ENCODE results near the gene EXOC3L2. TPM values are rescaled to one million over a fixed set of nuclear protein-coding genes. Genes with fewer than 3 reads are reported as not detected.

The EXOC3L2 gene
- total RNA-seq, 1 donor from 2014 or later = 0.97 TPM

DNA sequence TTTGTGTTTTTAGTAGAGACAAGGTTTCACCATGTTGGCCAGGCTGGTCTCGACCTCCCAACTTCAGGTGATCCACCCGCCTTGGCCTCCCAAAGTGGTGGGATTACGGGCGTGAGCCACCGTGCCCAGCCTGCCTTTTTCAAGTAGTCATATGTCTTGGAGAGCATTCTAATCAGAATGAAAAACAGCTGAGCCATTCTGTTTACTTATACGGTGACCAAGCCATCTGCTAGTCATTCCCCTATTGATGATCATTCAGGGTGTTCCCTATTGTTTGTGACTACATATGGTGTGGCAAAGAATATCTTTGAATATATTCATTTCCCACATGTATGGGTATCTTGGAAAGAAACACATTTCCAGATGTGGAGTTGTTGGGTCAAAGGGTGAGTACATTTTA, 49.4 kb downstream of the EXOC3L2 start:
- intact Hi-C loops (cut with DNase I) = no loop called here
- ATAC-seq (no peak), DNase-seq (ENCODE audit: missing footprints) (no peak)

DNA sequence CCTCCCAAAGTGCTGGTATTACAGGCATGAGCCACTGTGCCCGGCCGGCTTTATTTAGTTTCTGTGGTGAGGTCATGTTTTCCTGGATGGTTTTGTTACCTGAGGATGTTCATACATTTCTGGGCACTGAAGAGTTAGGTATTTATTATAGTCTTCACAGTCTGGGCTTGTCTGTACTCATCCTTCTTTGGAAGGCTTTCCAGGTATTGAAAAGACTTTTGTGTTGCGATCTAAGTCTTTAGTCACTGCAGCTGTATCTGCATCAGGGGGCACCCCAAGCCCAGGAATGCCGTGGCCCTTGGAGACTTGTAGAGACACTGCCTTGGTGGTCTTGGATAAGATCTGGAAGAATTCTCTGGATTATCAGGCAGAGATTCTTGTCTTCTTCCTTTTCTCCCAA, 53.8 kb downstream of the EXOC3L2 start:
- ATAC-seq (no peak), DNase-seq (ENCODE audit: missing footprints) (peak; percentile 30)
- intact Hi-C loops (cut with DNase I) = no loop called here

GRCh38 chr19:45189971-45190370, 55.2 kb downstream of the EXOC3L2 start:
- ATAC-seq (no peak), DNase-seq (ENCODE audit: missing footprints) (peak; percentile 13)
- intact Hi-C loops (cut with DNase I) = no loop called here

DNA sequence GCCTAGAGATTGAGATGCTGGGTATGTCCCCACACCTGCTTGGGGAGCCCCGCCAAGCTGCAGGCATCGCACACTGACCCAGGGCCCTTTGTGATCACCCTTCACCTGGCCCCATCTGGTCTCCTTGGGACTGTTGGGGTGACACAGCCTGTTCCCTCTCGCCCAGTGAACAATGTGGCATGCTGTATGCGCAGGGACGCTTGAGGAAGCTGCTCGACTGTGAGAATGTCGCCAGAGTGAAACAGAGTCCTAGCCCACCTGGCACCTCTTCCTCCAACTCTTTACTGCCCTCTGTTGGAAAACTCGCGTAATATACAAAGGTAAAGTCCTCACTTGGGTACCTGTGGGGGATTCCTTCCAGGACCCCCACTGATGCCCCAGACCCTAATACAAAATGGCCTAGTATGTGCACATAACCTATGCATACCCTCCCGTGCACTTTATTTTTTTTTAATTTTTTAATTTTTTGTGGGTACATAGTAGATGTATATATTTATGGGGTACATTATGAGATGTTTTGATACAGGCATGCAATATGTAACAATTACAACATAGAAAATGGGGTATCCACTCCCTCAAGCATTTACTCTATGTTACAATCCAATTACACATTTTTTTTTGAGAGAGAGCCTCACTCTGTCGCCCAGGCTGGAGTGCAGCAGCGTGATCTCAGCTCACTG, 57.6 kb downstream of the EXOC3L2 start:
- ATAC-seq (no peak), DNase-seq (ENCODE audit: missing footprints) (peak; percentile 4)
- intact Hi-C loops (cut with DNase I) = no loop called here

GRCh38 chr19:45186509-45187334, 58.5 kb downstream of the EXOC3L2 start:
- DNase-seq (ENCODE audit: missing footprints) (peak; percentile 13), ATAC-seq (no peak)
- intact Hi-C loops (cut with DNase I) = no loop called here

DNA sequence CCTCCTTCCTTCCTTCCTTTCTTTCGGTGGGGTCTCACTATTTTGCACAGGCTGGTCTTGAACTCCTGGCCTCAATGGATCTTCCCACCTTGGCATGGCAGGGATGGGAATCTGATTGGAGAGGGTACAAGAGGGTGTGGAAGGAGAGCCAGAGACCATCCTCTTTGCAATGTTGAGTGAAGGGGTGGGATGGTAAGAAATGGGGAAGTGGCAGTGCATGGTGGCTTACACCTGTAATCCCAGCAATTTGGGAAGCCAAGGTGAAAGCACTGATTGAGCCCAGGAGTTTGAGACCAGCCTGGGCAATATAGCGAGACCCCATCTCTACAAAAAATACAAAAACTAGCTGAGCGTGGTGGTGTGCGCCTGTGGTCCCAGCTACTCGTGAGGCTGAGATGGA, 61.1 kb downstream of the EXOC3L2 start:
- intact Hi-C loops (cut with DNase I) = no loop called here
- no peak for DNase-seq (ENCODE audit: missing footprints)
- ATAC-seq = no peak

DNA sequence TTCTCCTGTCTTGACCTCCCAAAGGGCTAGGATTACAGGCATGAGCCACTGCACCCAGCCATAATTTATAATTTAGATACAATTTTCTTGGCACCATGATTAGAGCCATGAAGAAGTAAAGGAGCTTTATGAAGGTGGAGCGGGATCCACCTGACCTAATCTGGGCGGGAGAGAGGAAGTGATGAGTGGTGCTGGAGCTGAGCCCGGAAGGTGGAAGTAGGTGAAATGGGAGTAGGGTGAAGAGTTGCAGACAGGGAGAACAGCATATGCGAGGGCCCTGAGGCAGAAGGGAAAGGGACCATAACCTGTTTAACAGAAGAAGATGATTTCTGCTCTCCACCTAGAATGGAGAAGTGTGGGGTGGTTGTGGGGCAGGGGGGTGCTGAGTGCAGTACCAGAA, 62.4 kb downstream of the EXOC3L2 start:
- peak; percentile 37 for DNase-seq (ENCODE audit: missing footprints)
- no peak for ATAC-seq
- intact Hi-C loops (cut with DNase I) = no loop called here

- intact Hi-C loops (cut with DNase I) = no loop called here
These were observed 64.3 kb downstream of the EXOC3L2 start for GRCh38 chr19:45180936-45181335.

DNA sequence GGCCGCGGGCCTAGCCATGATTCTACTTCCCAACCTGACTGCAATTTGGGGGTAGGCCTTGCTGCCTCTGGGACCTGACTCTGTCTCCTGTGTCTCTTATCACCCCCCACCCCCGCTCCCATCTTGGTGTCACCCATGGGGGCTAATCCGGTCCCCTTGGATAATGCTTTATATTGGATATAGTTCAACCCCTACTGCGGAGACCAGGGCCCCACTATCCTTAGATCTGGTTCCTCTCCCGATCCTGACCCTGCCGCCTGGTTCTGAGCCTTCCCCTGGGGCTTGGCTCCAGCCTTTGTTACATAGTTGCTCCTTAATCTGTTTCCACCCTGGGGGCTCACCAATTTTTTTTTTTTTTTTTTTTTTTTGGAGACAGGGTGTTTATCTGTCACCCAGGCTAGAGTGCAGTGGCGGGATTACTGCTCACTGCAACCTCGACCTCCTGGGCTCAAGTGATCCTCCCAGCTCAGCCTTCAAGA, 65.3 kb downstream of the EXOC3L2 start:
- no peak for DNase-seq (ENCODE audit: missing footprints)
- intact Hi-C loops (cut with DNase I) = loop anchor here (5.0 kb wide), 1 partner anchor 88 kb away; the partner anchor contains the start of gene PPP1R37
- no peak for ATAC-seq

More at GRCh38 chr19:45180936-45181335, 64.3 kb downstream of the EXOC3L2 start:
- ATAC-seq = no peak
- peak; percentile 37 for DNase-seq (ENCODE audit: missing footprints)

DNA sequence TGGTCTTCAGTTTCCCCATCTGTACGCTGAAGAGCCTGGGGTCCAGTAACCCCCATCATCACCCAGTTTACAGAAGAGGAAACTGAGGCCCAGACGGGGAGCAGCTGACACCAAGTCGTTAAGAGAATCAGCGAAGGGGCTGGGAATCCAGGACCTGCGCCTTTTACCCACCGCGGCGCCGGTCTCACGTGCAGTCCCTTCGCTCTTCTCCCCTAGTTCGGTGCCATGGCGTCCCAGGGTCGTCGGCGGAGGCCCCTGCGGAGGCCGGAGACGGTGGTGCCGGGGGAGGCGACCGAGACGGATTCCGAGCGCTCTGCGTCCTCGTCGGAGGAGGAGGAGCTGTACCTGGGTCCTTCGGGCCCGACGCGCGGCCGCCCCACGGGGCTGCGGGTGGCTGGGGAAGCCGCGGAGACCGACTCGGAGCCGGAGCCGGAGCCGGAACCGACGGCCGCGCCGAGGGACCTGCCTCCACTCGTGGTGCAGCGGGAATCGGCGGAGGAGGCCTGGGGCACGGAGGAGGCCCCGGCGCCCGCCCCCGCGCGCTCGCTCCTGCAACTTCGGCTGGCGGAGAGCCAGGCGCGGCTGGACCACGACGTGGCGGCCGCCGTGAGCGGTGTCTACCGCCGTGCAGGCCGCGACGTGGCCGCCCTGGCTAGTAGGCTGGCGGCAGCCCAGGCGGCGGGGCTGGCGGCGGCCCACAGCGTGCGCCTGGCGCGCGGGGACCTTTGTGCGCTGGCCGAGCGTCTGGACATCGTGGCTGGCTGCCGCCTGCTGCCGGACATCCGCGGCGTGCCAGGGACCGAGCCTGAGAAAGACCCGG, 65.9 kb downstream of the EXOC3L2 start:
- DNase-seq (ENCODE audit: missing footprints) (no peak), ATAC-seq (no peak)
- intact Hi-C loops (cut with DNase I) = loop anchor here (5.0 kb wide), 1 partner anchor 87 kb away; the partner anchor contains the start of gene PPP1R37

DNA sequence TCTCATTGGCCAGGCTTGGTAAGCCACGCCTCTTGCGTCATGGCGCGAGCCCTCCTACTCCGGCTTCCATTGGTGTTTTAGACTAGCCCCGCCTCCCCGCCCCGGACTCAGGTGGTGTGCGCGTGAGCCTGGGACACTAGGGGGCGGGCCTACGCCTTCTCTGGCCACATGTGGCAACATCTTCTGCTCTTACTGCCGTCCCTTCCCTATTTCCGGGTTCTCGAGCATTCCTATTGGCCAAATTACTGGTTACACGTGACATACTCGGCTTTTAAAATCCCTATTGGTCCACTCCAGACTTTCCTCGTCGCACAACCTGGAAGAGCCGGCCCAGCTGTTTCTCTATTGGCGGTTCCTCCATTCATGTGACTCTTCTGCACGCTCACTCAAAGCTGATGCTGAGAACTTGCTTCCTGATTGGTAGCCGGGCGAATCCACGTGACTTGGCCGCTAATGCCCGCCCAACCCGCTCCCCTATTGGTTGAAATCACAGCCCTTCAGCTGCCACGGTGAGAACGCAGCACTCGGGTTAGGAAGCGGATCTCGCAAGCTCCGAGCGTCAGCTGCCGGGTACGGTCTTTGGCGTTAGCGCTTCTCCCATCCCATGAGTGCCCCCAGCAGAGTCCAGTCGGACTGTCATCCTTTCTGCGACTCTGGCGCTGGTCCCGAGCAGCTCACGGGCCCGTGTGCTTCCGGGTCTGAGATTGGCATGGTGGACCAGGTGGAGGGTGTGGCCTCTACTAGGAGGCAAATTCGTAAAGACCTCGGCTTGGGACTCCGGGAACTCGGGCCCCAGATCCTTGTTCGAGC, 66.7 kb downstream of the EXOC3L2 start, which contains the start of gene BLOC1S3:
TSS of gene BLOC1S3 (plus strand) at position 523 of the 810 bp plus-strand sequence. CDS start 513 bp downstream, outside the sequence.
- ATAC-seq (peak; percentile 99), DNase-seq (ENCODE audit: missing footprints) (peak; percentile 100)
- intact Hi-C loops (cut with DNase I) = loop anchor here (5.0 kb wide), 1 partner anchor 86 kb away; the partner anchor contains the start of gene PPP1R37

GRCh38 chr19:45177817-45178261, 67.4 kb downstream of the EXOC3L2 start, which contains the start of gene TRAPPC6A:
TRAPPC6A (minus strand) TSS chr19:45178237; CDS start chr19:45178218, 19 bp downstream.
- intact Hi-C loops (cut with DNase I) = loop anchor here (5.0 kb wide), 1 partner anchor 86 kb away; the partner anchor contains the start of gene PPP1R37
- ATAC-seq (no peak), DNase-seq (ENCODE audit: missing footprints) (no peak)

DNA sequence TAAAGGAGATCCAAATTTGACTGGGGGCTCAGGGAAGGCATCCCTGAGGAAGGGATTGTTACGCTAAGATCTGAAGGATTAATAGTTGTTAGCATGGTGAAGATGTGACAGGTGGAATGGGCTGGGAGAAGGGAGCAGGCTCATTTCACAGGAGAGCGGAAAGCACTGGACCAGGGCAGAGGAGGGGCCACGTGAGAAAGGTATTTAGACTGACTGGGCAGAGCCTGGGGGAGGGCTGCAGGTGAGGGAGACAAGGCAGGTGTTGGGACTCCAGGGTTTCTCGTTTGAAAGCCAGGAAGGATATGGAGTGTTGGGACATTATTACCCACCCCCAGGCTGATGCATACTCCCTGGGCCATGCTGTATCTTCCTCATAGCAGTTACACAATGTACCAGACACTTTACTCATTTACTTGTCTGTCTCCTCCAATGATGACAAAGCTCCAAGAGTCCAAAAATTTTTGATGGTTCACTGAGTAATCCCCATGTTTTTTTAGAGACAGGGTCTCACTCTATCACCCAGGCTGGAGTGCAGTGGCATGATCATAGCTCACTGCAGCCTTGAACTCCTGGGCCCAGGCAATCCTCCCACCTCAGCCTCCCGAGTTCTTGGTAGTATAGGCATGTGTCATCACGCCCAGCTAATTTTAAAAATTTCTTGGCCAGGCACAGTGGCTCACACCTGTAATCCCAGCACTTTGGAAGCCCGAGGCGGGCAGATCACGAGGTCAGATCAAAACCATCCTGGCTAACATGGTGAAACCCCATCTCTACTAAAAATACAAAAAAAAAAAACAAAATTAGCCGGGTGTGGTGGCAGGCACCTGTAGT, 69.5 kb downstream of the EXOC3L2 start:
- ATAC-seq (no peak), DNase-seq (ENCODE audit: missing footprints) (no peak)
- intact Hi-C loops (cut with DNase I) = loop anchor here (5.0 kb wide), 1 partner anchor 83 kb away; the partner anchor contains the start of gene PPP1R37

GRCh38 chr19:45173816-45174215, 71.4 kb downstream of the EXOC3L2 start:
- DNase-seq (ENCODE audit: missing footprints) (no peak), ATAC-seq (no peak)
- intact Hi-C loops (cut with DNase I) = no loop called here

- ATAC-seq (no peak), DNase-seq (ENCODE audit: missing footprints) (no peak)
These were observed 72.5 kb downstream of the EXOC3L2 start for GRCh38 chr19:45172611-45173208.

DNA sequence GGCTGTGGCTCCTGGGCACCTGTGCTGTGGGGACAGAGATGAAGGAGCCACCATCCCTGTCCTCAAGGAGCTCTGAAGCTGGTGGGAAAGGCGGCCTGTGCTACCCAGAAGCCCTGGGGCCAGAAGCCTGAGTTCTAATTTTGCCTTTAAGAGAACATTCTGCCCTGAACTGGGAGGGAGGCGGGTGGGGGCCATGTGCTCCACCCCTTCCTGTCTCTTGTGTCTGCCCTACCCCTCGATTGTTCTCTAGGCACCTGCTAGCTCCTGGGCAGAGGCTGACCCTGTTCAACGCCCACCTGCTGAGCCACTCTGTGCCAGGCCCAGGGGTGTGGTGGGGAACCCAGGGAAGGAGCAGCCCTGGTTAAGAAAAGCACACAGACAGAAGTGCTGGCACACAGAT, 73.0 kb downstream of the EXOC3L2 start:
- ATAC-seq = no peak
- intact Hi-C loops (cut with DNase I) = no loop called here
- no peak for DNase-seq (ENCODE audit: missing footprints)

More at GRCh38 chr19:45172611-45173208, 72.5 kb downstream of the EXOC3L2 start:
- intact Hi-C loops (cut with DNase I) = no loop called here
